GM19193 (cell line): ENCODE measurements around the gene LRP3.

ENCODE experiments used
- POLR2A ChIP-seq: IDR thresholded peaks from 4 replicates; pipeline ENCODE4 v1.6.1; 2011; ENCODE audit not compliant: insufficient read depth, insufficient read length; ENCODE audit errors: extremely low read depth

LRP3 gene

DNA sequence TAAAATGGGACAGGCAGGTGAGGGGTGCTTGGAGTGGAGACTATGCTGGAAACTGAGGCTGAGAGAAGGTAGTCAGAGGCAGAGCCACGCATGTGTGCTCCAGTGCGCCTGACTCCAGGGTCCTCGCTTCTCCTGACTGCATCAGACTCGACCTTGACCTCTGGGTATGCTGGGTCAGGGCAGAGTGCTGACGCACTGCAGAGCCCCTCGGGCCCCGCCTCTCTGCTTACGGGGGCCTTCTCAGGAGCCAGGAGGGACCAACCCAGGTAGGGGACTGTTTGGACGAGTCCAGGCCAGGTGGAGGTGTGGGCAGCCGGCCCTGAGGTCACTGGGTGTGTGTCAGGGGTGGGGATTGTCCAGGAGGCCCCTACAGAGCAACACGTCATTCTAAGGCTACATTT, 54.4 kb downstream of the LRP3 start:
- no peak for TF ChIP-seq POLR2A

DNA sequence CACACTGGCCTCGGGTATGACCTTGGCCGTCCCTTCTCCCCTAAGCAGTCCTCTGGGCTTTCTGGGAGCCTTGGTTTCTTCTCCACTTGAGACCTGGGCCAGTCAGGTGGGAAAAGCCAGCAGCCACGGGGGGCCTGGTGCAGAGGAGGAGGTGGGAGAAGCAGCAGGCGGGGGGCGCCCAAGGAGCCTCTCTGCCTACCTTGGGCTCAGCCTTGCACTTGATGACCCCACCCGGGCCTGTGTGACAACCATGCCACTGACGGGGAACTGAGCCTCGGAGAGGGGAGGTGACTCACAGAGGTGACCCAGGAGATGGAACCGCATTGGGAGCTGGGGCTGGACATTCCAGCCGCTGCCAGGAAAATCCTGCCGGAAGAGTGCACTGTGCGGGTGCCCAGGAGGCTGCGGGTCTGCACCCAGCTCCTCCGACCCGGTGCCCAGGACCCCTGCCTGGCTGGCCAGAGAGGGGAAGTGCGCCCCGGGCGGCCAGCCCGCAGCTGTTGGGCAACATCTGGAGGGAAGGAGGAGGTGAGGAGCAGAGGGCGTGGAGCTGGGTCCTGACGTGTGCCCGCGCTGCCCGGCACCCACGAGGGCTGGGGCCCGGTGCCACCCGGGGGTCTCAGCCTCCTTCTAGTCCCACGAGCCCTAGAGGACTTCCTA, 55.0 kb downstream of the LRP3 start:
- TF ChIP-seq POLR2A, result no peak

DNA sequence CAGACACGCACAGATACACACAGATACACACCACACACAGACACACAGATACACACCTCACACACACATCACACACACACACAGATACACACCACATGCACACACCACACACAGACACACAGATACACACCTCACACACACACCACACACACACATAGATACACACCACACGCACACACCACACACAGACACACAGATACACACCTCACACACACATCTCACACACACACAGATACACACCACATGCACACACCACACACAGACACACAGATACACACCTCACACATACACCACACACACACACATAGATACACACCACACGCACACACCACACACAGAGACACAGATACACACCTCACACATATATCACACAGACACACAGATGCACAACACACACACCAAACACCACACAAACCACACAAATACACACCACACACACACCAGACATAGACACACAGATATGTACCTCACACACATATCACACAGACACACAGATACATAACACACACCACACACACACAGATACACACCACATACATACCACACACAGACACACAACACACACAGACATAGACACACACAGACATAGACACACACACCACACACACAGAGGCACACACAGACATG, 55.7 kb downstream of the LRP3 start:
- no peak for TF ChIP-seq POLR2A

DNA sequence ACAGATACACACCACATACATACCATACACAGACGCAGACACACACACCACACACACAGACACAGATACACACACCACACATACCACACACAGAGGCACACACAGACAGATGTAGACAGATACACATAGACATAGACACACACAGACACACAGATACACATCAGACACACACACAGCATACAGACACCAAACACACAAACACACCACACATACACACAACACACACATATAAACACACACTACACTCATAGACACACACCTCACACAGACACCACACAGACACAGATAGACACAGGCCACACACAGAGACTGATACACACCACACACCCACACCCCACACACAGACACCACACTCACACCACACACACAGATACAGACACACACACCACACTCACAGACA, 56.4 kb downstream of the LRP3 start:
- TF ChIP-seq POLR2A, result no peak

DNA sequence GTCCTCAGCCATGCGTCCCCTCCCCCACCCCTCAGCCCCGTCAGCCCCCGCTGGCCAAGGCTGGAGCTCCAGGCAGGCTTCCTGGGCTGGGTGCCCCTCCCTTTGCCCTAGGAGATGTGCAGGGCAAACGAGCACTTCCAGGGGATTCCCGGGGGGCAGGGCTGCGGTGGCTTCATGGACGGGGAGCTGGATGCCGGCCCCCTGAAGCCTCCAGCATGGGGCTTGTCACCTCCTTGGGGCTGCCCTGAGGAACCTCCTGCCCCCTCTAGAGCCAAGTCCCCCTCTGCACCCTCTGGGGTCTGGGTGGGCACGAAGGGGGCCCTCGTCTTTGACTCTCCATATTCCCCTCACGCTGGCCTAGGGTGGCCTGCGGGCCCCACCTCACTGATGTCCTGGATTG, 56.9 kb downstream of the LRP3 start:
- no peak for TF ChIP-seq POLR2A

DNA sequence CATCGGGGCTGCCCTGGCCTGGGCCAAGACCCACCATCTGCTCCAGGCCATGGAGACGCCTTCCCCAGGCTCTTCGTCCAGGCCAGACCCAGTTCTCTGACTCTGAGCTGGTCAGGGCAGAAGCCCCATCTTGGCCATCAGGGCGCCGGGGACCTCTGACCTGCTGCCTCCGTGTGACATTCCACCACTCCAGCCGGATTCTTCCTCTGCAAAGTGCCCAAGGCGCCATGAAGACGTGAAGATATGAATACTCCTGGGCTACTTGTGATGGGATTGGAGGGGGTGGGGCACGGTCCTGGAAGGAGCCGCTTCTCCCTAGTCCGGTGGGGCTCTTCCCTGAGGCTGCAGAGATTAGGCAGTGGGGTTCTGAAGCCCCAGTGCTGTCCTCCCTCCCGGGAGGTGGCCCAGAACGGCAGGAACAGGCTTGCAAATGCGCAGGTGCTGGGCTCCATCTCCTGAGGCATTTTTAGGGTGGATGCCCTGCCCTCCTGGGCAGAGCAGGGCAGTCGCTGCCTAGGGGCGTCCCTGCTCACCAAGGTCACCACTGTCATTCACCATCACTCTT, 57.5 kb downstream of the LRP3 start:
- no peak for TF ChIP-seq POLR2A

DNA sequence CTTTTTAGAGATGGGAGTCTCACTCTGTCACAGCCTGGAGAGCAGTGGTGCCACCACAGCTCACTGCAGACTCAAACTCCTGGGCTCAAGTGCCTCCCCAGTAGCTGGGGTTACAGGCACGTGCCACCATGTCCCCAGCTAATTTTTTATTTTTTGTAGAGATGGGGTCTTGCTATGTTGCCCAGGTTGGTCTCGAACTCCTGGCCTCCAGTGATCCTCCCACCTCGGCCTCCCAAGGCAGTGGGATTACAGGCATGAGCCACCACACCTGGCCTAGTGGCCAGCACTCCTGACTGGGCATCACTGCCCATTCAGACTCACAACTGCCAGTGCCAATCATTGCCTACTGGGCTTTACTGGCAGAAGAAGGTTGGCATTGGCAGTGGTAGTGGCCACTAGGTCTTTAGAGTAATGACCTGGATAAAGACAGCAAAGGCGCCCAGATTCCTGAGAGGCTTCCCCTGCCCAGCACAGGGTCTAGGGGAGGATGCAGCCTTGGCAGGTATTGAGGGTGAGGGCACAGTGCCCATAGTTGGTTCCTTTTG, 58.4 kb downstream of the LRP3 start:
- no peak for TF ChIP-seq POLR2A

DNA sequence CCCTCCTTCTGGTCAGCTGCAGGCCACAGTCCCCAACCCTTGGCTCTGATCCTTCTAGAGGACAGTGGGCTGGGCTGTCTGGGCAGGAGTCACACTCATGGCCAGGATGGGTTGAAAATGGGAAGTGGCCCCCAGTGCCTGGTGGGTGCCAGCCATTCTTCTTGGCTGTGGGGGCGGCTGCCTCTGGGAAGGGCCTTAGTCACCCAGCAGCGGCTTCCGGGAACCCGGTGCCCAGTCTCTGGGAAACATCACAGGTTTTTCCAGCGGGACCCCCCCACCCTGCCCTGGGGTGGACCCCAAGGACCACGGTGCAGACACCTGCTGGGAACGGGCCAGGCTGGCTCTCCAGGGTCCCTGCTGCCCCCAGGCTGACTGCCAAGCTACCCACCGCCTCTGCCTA, 58.8 kb downstream of the LRP3 start:
- no peak for TF ChIP-seq POLR2A

DNA sequence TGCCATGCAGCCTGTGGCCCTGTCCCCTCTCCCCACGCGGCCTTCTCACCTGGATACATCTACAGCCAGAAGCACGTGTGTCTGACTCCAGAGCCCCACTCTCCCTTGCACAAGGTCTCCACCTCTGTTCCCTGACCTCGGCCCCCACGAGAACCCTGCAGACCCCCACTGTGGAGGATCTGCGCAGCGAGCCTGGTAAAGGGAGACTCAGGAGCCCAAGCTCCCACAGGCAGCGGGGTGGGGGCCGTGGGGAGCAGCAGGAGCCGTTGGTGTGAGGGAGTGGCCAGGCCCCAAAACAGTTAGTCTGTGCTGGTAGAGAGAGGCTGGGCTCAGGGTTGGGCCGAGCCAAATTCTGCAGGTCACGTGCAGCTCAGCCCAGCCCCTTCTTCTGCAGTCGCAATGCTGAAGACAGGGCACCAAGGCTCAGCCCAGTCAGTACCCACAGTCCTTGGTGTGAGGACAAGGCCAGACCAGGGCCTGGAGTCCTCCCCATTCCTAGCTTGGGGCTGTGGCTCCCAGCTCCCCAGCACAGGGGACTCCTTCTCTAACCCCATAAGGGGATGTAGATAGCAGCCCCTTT, 60.2 kb downstream of the LRP3 start:
- TF ChIP-seq POLR2A, result no peak

DNA sequence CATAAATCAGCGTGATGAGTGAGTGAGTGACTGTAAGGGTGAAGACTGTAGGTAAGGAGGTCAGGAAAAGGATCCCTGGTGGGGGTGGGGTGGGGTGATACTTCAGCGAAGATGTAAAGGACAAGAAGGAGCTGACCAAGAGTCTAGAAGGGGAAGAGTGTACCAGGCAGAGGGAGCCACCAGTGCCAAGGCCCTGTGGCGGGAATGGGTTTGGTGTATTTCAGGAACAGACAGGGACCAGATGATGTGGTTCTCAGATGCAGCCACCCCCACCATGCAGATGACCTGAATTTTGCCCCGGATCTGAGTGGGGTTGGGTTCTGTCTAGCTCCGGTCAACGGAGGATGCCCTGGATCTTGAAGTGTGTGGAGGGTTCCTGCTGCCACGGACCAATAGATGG, 61.7 kb downstream of the LRP3 start:
- TF ChIP-seq POLR2A, result no peak

DNA sequence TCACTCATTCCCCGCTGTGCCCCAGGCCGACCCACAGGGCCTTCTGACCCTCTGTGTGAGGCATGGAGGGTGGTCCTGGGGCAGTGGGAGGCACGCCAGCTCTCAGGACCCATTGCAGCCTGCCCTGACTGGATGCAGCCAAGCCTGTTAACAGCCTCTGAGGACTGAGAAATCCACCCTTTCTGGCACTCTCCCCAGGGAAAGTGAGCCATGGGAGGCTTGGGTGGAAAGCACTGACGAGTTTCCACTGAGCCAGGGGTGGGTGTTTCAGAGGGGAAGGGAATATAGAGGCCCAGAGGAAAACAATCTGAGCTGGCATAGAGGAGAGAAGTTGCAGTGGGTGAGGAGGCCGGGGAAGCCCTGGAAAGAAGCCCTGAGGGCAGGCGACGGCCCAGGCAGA, 62.1 kb downstream of the LRP3 start:
- no peak for TF ChIP-seq POLR2A

DNA sequence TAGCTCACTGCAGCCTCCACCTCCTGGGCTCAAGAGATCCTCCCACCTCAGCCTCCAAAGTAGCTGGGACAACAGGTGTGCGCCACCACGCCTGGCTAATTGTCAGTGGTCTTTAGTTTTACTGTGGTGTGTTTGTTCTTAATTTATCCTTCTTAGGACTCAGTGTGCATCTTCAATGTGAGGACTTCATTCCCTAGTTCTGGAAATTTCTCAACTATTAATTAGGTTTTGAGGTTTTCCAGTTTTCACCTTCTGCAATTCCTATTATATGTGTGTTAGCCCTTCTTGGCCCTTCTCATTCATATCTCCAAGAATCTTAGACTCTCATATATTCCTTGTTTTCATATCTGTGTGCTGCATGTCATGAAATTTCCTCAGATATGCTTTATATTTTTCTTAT, 63.7 kb downstream of the LRP3 start:
- no peak for TF ChIP-seq POLR2A
